IMR-90 (cell line): ENCODE measurements around the gene REXO1. TPM values are rescaled to one million over a fixed set of nuclear protein-coding genes. Genes with fewer than 3 reads are reported as not detected.

Experiments
- BHLHE40 ChIP-seq: fragments of 150-350 bp; IDR thresholded peaks from 2 replicates; pipeline ENCODE4 v1.6.1; 2016; ENCODE audit warnings: mild to moderate bottlenecking, low read depth, low read length
- CEBPB ChIP-seq: IDR thresholded peaks from 2 replicates; pipeline ENCODE4 v1.6.1; 2012; ENCODE audit warnings: low read depth, low read length, improper control_type of control experiment
- ELK1 ChIP-seq: fragments of 150-350 bp; IDR thresholded peaks from 2 replicates; pipeline ENCODE4 v1.6.1; 2016; ENCODE audit warnings: low read depth, mild to moderate bottlenecking, low read length, moderate library complexity, borderline replicate concordance
- FOS ChIP-seq: fragments of 150-350 bp; IDR thresholded peaks from 2 replicates; pipeline ENCODE4 v1.6.1; 2016; ENCODE audit warnings: low read depth, low read length
- MAFK ChIP-seq: IDR thresholded peaks from 2 replicates; pipeline ENCODE4 v1.6.1; 2012; ENCODE audit warnings: low read depth, low read length, improper control_type of control experiment
- NFE2L2 ChIP-seq: fragments of 150-350 bp; IDR thresholded peaks from 2 replicates; pipeline ENCODE4 v1.6.1; 2016; ENCODE audit warnings: low read depth, mild to moderate bottlenecking, low read length
- RAD21 ChIP-seq: IDR thresholded peaks from 2 replicates; pipeline ENCODE4 v1.6.1; 2012; ENCODE audit warnings: low read length, improper control_type of control experiment
- RFX5 ChIP-seq: IDR thresholded peaks from 2 replicates; pipeline ENCODE4 v1.8.0; 2012; ENCODE audit warnings: low read depth, mild to moderate bottlenecking, low read length, moderate library complexity
- polyA plus RNA-seq, 3 experiments: library from polyadenylated mRNA; depleted of rRNA; stranded (reverse); fragments of >200 nt; gene quantifications; 2 replicates each; pipeline ENCODE4 v1.2.3, GENCODE V29; 2012; ENCODE audit warnings: low replicate concordance in 1 of 3
- total RNA-seq: library from RNA; depleted of rRNA; stranded (reverse); fragments of >200 nt; gene quantifications from 2 replicates; pipeline ENCODE4 v1.2.3, GENCODE V29; 2012
- TF ChIP-seq, protein P1 (sequence below): fragments of 150-350 bp; IDR thresholded peaks from 2 replicates; pipeline ENCODE4 v1.6.1; 2017; ENCODE audit warnings: mild to moderate bottlenecking, antibody characterized with exemption, low read length, low read depth

The REXO1 gene
- total and polyA plus RNA-seq, 2 of the 4 experiments (the other 2 are of a cell fraction) = 1.4 to 63.7 TPM

DNA sequence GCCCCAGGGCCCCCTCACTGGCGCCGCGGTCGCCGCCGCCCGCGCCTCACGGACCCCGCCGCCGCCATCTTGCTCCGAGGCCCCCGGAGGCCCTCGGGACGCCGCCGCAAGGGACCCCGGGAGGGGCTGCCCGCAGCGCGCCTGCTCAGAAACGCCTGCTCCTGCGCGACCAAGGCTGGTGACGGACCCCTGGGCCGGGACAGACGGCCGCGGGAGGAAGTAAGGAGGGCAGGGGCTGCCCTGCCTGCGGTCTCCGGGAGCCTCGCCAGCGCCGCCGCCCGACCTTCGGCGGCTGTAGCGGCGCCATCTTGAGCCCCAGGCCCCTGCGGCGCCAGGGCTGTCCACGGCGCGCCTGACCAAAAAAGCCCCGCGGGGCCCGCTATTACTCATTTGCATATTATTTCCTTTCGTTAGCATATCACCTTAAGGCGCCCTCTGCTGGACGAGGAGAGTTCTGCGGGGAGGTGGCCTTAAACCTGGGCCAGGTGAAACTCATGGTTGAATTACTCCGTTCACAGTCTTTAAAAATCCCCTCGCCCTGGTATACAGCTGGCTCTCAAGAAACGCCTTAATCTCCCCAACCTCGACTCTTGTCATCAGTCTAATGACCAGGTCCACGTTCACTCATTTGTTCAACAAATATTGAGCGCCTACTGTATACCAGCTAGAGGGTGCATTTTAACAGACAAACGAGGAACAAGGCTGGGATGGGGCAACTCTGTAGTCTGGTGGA is at the start of gene REXO1 (continued):
- TF ChIP-seq ELK1 = no peak
- TF ChIP-seq FOS = no peak
- TF ChIP-seq RAD21 = peak; percentile 28; the same call in 1 of the 2 replicates
- no peak for TF ChIP-seq RFX5
- TF ChIP-seq, protein P1, sequence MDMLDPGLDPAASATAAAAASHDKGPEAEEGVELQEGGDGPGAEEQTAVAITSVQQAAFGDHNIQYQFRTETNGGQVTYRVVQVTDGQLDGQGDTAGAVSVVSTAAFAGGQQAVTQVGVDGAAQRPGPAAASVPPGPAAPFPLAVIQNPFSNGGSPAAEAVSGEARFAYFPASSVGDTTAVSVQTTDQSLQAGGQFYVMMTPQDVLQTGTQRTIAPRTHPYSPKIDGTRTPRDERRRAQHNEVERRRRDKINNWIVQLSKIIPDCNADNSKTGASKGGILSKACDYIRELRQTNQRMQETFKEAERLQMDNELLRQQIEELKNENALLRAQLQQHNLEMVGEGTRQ = no peak
- no peak for TF ChIP-seq CEBPB
- TF ChIP-seq NFE2L2 = no peak
- no peak for TF ChIP-seq BHLHE40
- TF ChIP-seq MAFK = no peak
